IPS-NIHi7 (cell line): ENCODE measurements around the gene FRS2.
"Not testable (repeated sequence)": the region's sequence is repeated elsewhere in the genome, so short reads cannot be mapped to it uniquely, and the experiment has no call there.

Experiments
- DNase-seq: peaks from one replicate; pipeline ENCODE4 v3.0.0; 2012; ENCODE audit warnings: mixed read lengths; ENCODE audit errors: extremely low spot score

Gene FRS2

GRCh38 chr12:69579029-69579428 is 108.8 kb downstream of the FRS2 start:
- DNase-seq, result no peak

- no peak for DNase-seq
Measured at GRCh38 chr12:69580074-69580473, 109.9 kb downstream of the FRS2 start.

- DNase-seq, result peak; percentile 68
Measured at GRCh38 chr12:69583203-69583602, 113.0 kb downstream of the FRS2 start.

- DNase-seq, result peak; percentile 97
Measured at GRCh38 chr12:69585189-69586062, 115.2 kb downstream of the FRS2 start, which contains the start of gene CCT2. Gene CCT2 (plus strand): TSS chr12:69585459. CDS start chr12:69585522, 63 bp downstream.

GRCh38 chr12:69588527-69588926 is 118.3 kb downstream of the FRS2 start:
- no peak for DNase-seq

- no peak for DNase-seq
Measured at GRCh38 chr12:69589082-69589481, 118.9 kb downstream of the FRS2 start.

- DNase-seq, result no peak
Measured at GRCh38 chr12:69595689-69596088, 125.5 kb downstream of the FRS2 start.

- DNase-seq, result no peak
Measured at GRCh38 chr12:69598174-69598753, 128.1 kb downstream of the FRS2 start.

- DNase-seq, result no peak
Measured at GRCh38 chr12:69600804-69601203, 130.6 kb downstream of the FRS2 start.

GRCh38 chr12:69601962-69602685 is 131.9 kb downstream of the FRS2 start:
- DNase-seq, result no peak

- no peak for DNase-seq
Measured at GRCh38 chr12:69602954-69603353, 132.8 kb downstream of the FRS2 start.

GRCh38 chr12:69603556-69603955 is 133.4 kb downstream of the FRS2 start:
- not testable (repeated sequence) for DNase-seq

- DNase-seq, result not testable (repeated sequence)
Measured at GRCh38 chr12:69604275-69604674, 134.1 kb downstream of the FRS2 start.

- DNase-seq, result no peak
Measured at GRCh38 chr12:69608114-69608513, 137.9 kb downstream of the FRS2 start.

- no peak for DNase-seq
Measured at GRCh38 chr12:69610126-69610525, 139.9 kb downstream of the FRS2 start.

GRCh38 chr12:69610729-69611128 is 140.5 kb downstream of the FRS2 start, which contains the start of gene LRRC10:
Gene LRRC10 (minus strand): TSS chr12:69610907. CDS start chr12:69610838, 69 bp downstream.
- DNase-seq, result no peak

GRCh38 chr12:69613351-69613750 is 143.2 kb downstream of the FRS2 start:
- DNase-seq, result no peak

- DNase-seq, result no peak
Measured at GRCh38 chr12:69616025-69616424, 145.8 kb downstream of the FRS2 start.

GRCh38 chr12:69619050-69619449 is 148.9 kb downstream of the FRS2 start:
- no peak for DNase-seq

- no peak for DNase-seq
Measured at GRCh38 chr12:69620077-69620476, 149.9 kb downstream of the FRS2 start.

- no peak for DNase-seq
Measured at GRCh38 chr12:69620921-69621320, 150.7 kb downstream of the FRS2 start.

GRCh38 chr12:69621551-69621950 is 151.4 kb downstream of the FRS2 start:
- no peak for DNase-seq
